Measurements from ENCODE around the gene GALNT2.

GALNT2 gene

DNA sequence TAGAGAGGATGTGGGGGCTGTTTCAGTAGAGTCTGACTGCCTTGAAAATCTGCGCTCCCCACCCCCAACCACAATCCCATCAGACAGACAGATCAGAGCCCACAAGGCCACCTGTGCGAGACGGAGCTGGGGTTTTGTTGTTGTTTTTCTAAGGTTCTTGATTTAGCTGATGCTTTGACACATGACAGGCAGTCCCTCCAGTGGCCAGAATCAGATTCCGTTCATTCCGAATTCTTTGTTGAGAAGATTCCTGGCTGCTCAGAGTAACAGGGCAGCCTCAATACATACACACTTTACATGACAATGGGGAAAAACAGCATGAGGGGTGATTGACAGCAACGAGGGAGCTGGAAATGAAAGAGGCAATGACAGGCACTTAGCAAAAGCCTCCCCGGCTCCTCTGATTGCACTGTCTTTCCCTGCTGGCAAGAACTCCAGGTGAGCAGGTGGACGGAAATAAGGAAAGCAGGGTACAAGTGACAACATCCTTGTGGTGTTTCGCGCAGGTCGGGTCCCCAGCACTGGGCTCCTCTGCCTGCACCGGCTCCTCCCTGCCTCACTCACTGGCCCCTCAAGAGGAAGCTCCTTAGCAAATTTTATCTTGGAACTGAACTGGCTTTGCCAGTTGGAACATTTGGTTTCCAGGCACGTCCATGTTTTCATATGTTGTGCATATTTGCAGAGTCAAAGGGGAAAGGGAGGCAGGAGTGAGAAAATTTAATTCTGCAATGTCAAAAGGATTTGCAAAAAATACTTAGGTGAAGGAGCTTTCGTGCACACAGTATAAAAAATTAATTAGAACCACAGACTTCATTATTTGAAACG, 210.4 kb downstream of the GALNT2 start:
- Histone ChIP-seq H3K36me3 (ENCODE audit: insufficient read depth, insufficient read length, low read length) (peaks cover 59% of the 10 kb centered on the region), H3K9me3 (ENCODE audit: insufficient read depth, low read length) (no peaks in the 10 kb centered on the region), H3K4me3 (ENCODE audit: insufficient read length, low read depth) (no peak overlapping the region), H3K9ac (ENCODE audit: insufficient read length, low read depth) (no peak overlapping the region), H3K4me1 (ENCODE audit: insufficient read depth, insufficient read length) (peaks cover 9% of the 10 kb centered on the region), H3K27me3 (ENCODE audit: insufficient read depth, insufficient read length) (no peaks in the 10 kb centered on the region)
- DNase-seq (ENCODE audit: low read depth, low spot score), result peak; percentile 98
- TF ChIP-seq YY1 (IDR thresholded peaks at IDR 0.05; ENCODE audit: insufficient read depth, insufficient read length) (no peak), ZNF274 (IDR thresholded peaks at IDR 0.05; ENCODE audit: low read depth, low read length) (no peak)

DNA sequence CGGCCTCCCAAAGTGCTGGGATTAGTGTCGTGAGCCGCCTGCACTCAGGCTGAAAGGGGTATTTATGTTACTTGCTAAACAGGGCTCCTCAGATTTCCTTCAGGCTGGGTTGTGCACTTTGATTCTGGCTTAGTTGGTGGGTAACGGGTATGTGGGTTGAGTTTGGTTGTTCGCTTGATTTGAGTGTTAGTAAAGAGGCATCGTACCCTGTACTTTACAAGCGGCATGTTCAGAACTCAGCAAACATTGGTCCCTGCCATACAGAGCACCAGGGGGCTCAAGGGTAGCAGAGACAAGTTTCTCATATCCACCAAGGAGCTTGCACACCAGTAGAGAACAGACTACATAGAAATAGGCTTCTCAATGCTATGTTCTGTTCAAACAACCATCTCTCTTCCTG, 211.3 kb downstream of the GALNT2 start:
- DNase-seq (ENCODE audit: low read depth, low spot score), result no peak
- TF ChIP-seq ZNF274 (IDR thresholded peaks at IDR 0.05; ENCODE audit: low read depth, low read length), result no peak
- no peak for TF ChIP-seq YY1 (IDR thresholded peaks at IDR 0.05; ENCODE audit: insufficient read depth, insufficient read length)
- TF ChIP-seq SUZ12 (IDR thresholded peaks at IDR 0.05; ENCODE audit: extremely low read depth, insufficient read depth, insufficient read length), result no peak
- Histone ChIP-seq H3K4me3 (ENCODE audit: insufficient read length, low read depth) (no peak overlapping the region), H3K9me3 (ENCODE audit: insufficient read depth, low read length) (no peaks in the 10 kb centered on the region), H3K4me1 (ENCODE audit: insufficient read depth, insufficient read length) (peaks cover 9% of the 10 kb centered on the region), H3K36me3 (ENCODE audit: insufficient read depth, insufficient read length, low read length) (peaks cover 55% of the 10 kb centered on the region), H3K27me3 (ENCODE audit: insufficient read depth, insufficient read length) (no peaks in the 10 kb centered on the region), H3K9ac (ENCODE audit: insufficient read length, low read depth) (no peak overlapping the region)

GRCh38 chr1:230278871-230279582, 212.0 kb downstream of the GALNT2 start:
- DNase-seq (ENCODE audit: low read depth, low spot score), result no peak
- Histone ChIP-seq H3K27me3 (ENCODE audit: insufficient read depth, insufficient read length) (no peaks in the 10 kb centered on the region), H3K4me3 (ENCODE audit: insufficient read length, low read depth) (no peak overlapping the region), H3K36me3 (ENCODE audit: insufficient read depth, insufficient read length, low read length) (peaks cover 56% of the 10 kb centered on the region), H3K9me3 (ENCODE audit: insufficient read depth, low read length) (no peaks in the 10 kb centered on the region), H3K4me1 (ENCODE audit: insufficient read depth, insufficient read length) (peaks cover 9% of the 10 kb centered on the region), H3K9ac (ENCODE audit: insufficient read length, low read depth) (no peak overlapping the region)
- TF ChIP-seq SUZ12 (IDR thresholded peaks at IDR 0.05; ENCODE audit: extremely low read depth, insufficient read depth, insufficient read length) (no peak), YY1 (IDR thresholded peaks at IDR 0.05; ENCODE audit: insufficient read depth, insufficient read length) (no peak), ZNF274 (IDR thresholded peaks at IDR 0.05; ENCODE audit: low read depth, low read length) (no peak)

- Histone ChIP-seq H3K36me3 (ENCODE audit: insufficient read depth, insufficient read length, low read length) (peaks cover 51% of the 10 kb centered on the region), H3K27me3 (ENCODE audit: insufficient read depth, insufficient read length) (no peaks in the 10 kb centered on the region), H3K4me1 (ENCODE audit: insufficient read depth, insufficient read length) (peaks cover 9% of the 10 kb centered on the region), H3K4me3 (ENCODE audit: insufficient read length, low read depth) (no peak overlapping the region), H3K9me3 (ENCODE audit: insufficient read depth, low read length) (no peaks in the 10 kb centered on the region), H3K9ac (ENCODE audit: insufficient read length, low read depth) (no peak overlapping the region)
- no peak for DNase-seq (ENCODE audit: low read depth, low spot score)
- TF ChIP-seq ZNF274 (IDR thresholded peaks at IDR 0.05; ENCODE audit: low read depth, low read length), result no peak
- no peak for TF ChIP-seq YY1 (IDR thresholded peaks at IDR 0.05; ENCODE audit: insufficient read depth, insufficient read length)
- TF ChIP-seq SUZ12 (IDR thresholded peaks at IDR 0.05; ENCODE audit: extremely low read depth, insufficient read depth, insufficient read length), result no peak
These were observed 212.5 kb downstream of the GALNT2 start for GRCh38 chr1:230279583-230279945.

DNA sequence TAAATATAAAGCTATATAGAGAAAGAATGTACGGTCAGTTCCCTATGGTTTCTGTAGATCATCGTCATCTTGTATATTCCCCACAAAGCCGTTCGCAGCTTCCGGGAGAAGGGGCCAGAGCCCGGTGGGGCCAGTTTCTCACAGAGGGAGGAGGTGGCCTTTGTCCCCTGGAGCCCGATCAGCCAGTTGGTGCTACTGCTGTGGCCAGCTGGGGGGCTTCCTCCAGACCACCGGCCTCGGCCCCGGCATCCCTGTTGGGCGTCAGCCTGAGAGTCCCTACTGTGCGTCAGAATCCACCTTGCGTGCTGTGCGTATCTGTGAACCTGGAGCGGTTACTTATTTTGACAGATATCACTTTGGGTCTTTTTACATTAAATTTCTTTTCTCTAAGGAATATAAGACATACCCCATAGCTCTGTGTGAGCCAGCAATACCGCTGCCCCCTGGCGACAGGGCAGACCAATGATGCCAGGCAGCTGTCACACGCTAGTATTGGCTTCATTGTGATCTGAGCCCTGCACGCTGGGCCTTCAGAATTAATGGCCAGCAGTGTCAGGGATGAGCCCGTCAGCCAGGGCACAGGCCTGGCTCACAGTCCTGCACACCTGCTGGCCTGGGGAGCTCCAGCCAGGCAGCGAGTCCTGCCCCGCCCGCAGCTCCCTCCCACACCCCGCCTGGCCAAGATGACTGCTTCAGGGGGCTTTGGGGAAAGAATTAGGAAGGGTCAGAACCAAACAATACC, 213.2 kb downstream of the GALNT2 start:
- H3K36me3 ChIP-seq (ENCODE audit: insufficient read depth, insufficient read length, low read length), result peaks cover 45% of the 10 kb centered on the region
- H3K9ac ChIP-seq (ENCODE audit: insufficient read length, low read depth), result no peak overlapping the region
- no peak overlapping the region for H3K4me3 ChIP-seq (ENCODE audit: insufficient read length, low read depth)
- H3K4me1 ChIP-seq (ENCODE audit: insufficient read depth, insufficient read length), result peaks cover 9% of the 10 kb centered on the region
- no peaks in the 10 kb centered on the region for H3K27me3 ChIP-seq (ENCODE audit: insufficient read depth, insufficient read length)
- DNase-seq (ENCODE audit: low read depth, low spot score), result no peak
- H3K9me3 ChIP-seq (ENCODE audit: insufficient read depth, low read length), result no peaks in the 10 kb centered on the region
- TF ChIP-seq SUZ12 (IDR thresholded peaks at IDR 0.05; ENCODE audit: extremely low read depth, insufficient read depth, insufficient read length) (no peak), YY1 (IDR thresholded peaks at IDR 0.05; ENCODE audit: insufficient read depth, insufficient read length) (no peak), ZNF274 (IDR thresholded peaks at IDR 0.05; ENCODE audit: low read depth, low read length) (no peak)

DNA sequence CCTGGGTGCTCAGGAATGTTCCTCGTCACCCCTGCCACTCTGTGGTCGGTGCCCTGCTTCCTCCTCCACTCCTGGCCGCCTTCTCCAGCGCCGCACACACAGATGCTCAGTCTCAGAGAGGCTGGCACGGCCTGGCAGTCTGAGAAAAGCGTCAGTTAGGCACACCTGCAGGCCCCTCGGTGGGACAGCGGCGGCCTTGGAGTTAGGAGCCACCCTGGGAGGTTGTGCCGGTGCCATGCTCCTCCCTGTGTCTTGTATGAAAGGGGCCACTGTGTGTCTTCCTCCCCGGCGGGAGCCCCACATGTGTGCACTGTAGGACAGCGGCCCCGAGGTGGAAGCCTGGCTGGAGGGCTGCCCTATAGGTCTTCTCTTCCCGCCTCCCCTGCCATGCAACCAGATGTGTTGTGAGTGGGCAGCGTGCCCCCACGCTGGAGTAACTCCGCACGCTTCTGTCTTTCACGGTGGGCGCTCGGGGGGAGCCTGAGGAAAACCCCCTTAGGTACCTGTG, 213.9 kb downstream of the GALNT2 start:
- H3K36me3 ChIP-seq (ENCODE audit: insufficient read depth, insufficient read length, low read length), result peaks cover 37% of the 10 kb centered on the region
- no peak overlapping the region for H3K9ac ChIP-seq (ENCODE audit: insufficient read length, low read depth)
- DNase-seq (ENCODE audit: low read depth, low spot score), result no peak
- no peaks in the 10 kb centered on the region for H3K27me3 ChIP-seq (ENCODE audit: insufficient read depth, insufficient read length)
- no peak overlapping the region for H3K4me3 ChIP-seq (ENCODE audit: insufficient read length, low read depth)
- no peaks in the 10 kb centered on the region for H3K9me3 ChIP-seq (ENCODE audit: insufficient read depth, low read length)
- H3K4me1 ChIP-seq (ENCODE audit: insufficient read depth, insufficient read length), result peaks cover 9% of the 10 kb centered on the region
- TF ChIP-seq YY1 (IDR thresholded peaks at IDR 0.05; ENCODE audit: insufficient read depth, insufficient read length) (no peak), ZNF274 (IDR thresholded peaks at IDR 0.05; ENCODE audit: low read depth, low read length) (no peak), SUZ12 (IDR thresholded peaks at IDR 0.05; ENCODE audit: extremely low read depth, insufficient read depth, insufficient read length) (no peak)
